Measurements from ENCODE around the gene OLFM3. TPM values are rescaled to one million over a fixed set of nuclear protein-coding genes. Genes with fewer than 3 reads are reported as not detected.

Gene OLFM3
- total RNA-seq, 1 experiment from 2014 or later, result not detected

- Histone ChIP-seq H3K9me3 (no peaks in the 10 kb centered on the region), H3K4me3 (no peak overlapping the region), H3K36me3 (no peaks in the 10 kb centered on the region), H3K27me3 (no peaks in the 10 kb centered on the region)
- DNase-seq, result no peak
Measured at GRCh38 chr1:101820071-101820470, 176.7 kb downstream of the OLFM3 start.

GRCh38 chr1:101816262-101816661 lies 180.5 kb downstream of the OLFM3 start:
- no peaks in the 10 kb centered on the region for H3K9me3 ChIP-seq
- no peak overlapping the region for H3K4me3 ChIP-seq
- H3K27me3 ChIP-seq, result no peaks in the 10 kb centered on the region
- no peak for DNase-seq
- H3K36me3 ChIP-seq, result no peaks in the 10 kb centered on the region

GRCh38 chr1:101798417-101798816 lies 198.3 kb downstream of the OLFM3 start:
- no peaks in the 10 kb centered on the region for H3K9me3 ChIP-seq
- no peaks in the 10 kb centered on the region for H3K36me3 ChIP-seq
- no peaks in the 10 kb centered on the region for H3K27me3 ChIP-seq
- no peak for DNase-seq
- H3K4me3 ChIP-seq, result no peak overlapping the region

- Histone ChIP-seq H3K36me3 (no peaks in the 10 kb centered on the region), H3K27me3 (no peaks in the 10 kb centered on the region), H3K9me3 (no peaks in the 10 kb centered on the region), H3K4me3 (no peak overlapping the region)
- DNase-seq, result no peak
Measured at GRCh38 chr1:101797722-101798121, 199.0 kb downstream of the OLFM3 start.

GRCh38 chr1:101781201-101781831 lies 215.4 kb downstream of the OLFM3 start:
- no peaks in the 10 kb centered on the region for H3K27me3 ChIP-seq
- H3K36me3 ChIP-seq, result no peaks in the 10 kb centered on the region
- H3K9me3 ChIP-seq, result no peaks in the 10 kb centered on the region
- no peak for DNase-seq
- no peak overlapping the region for H3K4me3 ChIP-seq

- Histone ChIP-seq H3K4me3 (no peak overlapping the region), H3K27me3 (no peaks in the 10 kb centered on the region; the same call in 1 of the 2 replicates), H3K9me3 (no peaks in the 10 kb centered on the region), H3K36me3 (no peaks in the 10 kb centered on the region)
- no peak for DNase-seq
Measured at GRCh38 chr1:101769520-101769919, 227.2 kb downstream of the OLFM3 start.

GRCh38 chr1:101757985-101758384 lies 238.7 kb downstream of the OLFM3 start:
- no peaks in the 10 kb centered on the region for H3K9me3 ChIP-seq
- no peak overlapping the region for H3K4me3 ChIP-seq
- H3K36me3 ChIP-seq, result no peaks in the 10 kb centered on the region
- DNase-seq, result no peak
- H3K27me3 ChIP-seq, result no peaks in the 10 kb centered on the region

- Histone ChIP-seq H3K36me3 (no peaks in the 10 kb centered on the region), H3K4me3 (no peak overlapping the region), H3K9me3 (no peaks in the 10 kb centered on the region), H3K27me3 (no peaks in the 10 kb centered on the region)
- no peak for DNase-seq
Measured at GRCh38 chr1:101756411-101756810, 240.3 kb downstream of the OLFM3 start.
